SK-N-SH (cell line): ENCODE data around the gene ECI1. TPM values are rescaled to one million over a fixed set of nuclear protein-coding genes. Genes with fewer than 3 reads are reported as not detected.
"Not testable (repeated sequence)": the region's sequence is repeated elsewhere in the genome, so short reads cannot be mapped to it uniquely, and the experiment has no call there.

Source experiments
- CTCF ChIA-PET: fragments of 300-600, 350-600 bp; formaldehyde crosslinking; extraction: SDS; loops from one replicate; lab custom pipeline; 2021; lab: Yijun Ruan, JAX
- POLR2A ChIA-PET: fragments of 350-600 bp; sonication (Branson Sonifier 250); formaldehyde crosslinking; extraction: SDS; loops from one replicate; lab custom pipeline; 2020; ENCODE audit warnings: antibody characterized with exemption, inconsistent platforms; lab: Yijun Ruan, JAX
- DNase-seq: peaks from one replicate; pipeline ENCODE4 v3.0.0; 2012
- H2AFZ ChIP-seq: fragments of 200-600 bp; sonication (generic); 2 replicates; pipeline ENCODE4 v1.8.1; 2016; ENCODE audit warnings: antibody characterized with exemption, mild to moderate bottlenecking, low read depth
- H3F3A ChIP-seq: fragments of 200-600 bp; sonication (generic); replicated peaks from 2 replicates; pipeline ENCODE3; 2016; ENCODE audit warnings: antibody characterized with exemption, mild to moderate bottlenecking; ENCODE audit not compliant: insufficient read depth
- H3K27ac ChIP-seq, 2 experiments: fragments of 200-500 bp in 1 of 2; fragments of 200-600 bp in 1 of 2; sonication (Bioruptor generic) in 1 of 2; sonication (generic), shearing (Covaris generic) in 1 of 2; 2 replicates each; pipeline versions ENCODE4 v1.5.1 to v1.6.1; 2014 to 2016; ENCODE audit warnings: low read depth in 2 of 2, inconsistent platforms in 1 of 2, low read length in 1 of 2, mild to moderate bottlenecking in 1 of 2, mixed read lengths in 1 of 2
- H3K27me3 ChIP-seq: fragments of 200-600 bp; sonication (generic), shearing (Covaris generic); 2 replicates; pipeline ENCODE4 v1.6.1; 2016; ENCODE audit warnings: mixed run types; ENCODE audit not compliant: insufficient read depth
- H3K36me3 ChIP-seq, 2 experiments: fragments of 200-500 bp in 1 of 2; fragments of 200-600 bp in 1 of 2; sonication (Bioruptor generic) in 1 of 2; sonication (generic) in 1 of 2; replicated peaks in 1 of 2; 2 replicates each; pipeline versions ENCODE3 to v1.5.1; 2014 to 2016; ENCODE audit warnings: low read length in 1 of 2, mild to moderate bottlenecking in 1 of 2; ENCODE audit not compliant: insufficient read depth in 2 of 2, control insufficient read depth in 1 of 2
- H3K4me1 ChIP-seq, 2 experiments: fragments of 200-500 bp in 1 of 2; fragments of 200-600 bp in 1 of 2; sonication (Bioruptor generic) in 1 of 2; sonication (generic), shearing (Covaris generic) in 1 of 2; 2 replicates each; pipeline versions ENCODE4 v1.5.1 to v1.6.1; 2014 to 2016; ENCODE audit warnings: low read depth in 1 of 2, low read length in 1 of 2, mixed run types in 1 of 2; ENCODE audit not compliant: insufficient read depth in 2 of 2, control insufficient read depth in 1 of 2
- H3K4me2 ChIP-seq: fragments of 200-600 bp; sonication (generic), shearing (Covaris generic); 2 replicates; pipeline ENCODE4 v1.6.1; 2017; ENCODE audit warnings: mixed run types
- H3K4me3 ChIP-seq, 2 experiments: fragments of 200-500 bp in 1 of 2; fragments of 200-600 bp in 1 of 2; sonication (Bioruptor generic) in 1 of 2; sonication (generic), shearing (Covaris generic) in 1 of 2; 2 replicates each; pipeline versions ENCODE4 v1.5.1 to v1.8.1; 2014 to 2016; ENCODE audit warnings: low read depth in 2 of 2, inconsistent platforms in 1 of 2, low read length in 1 of 2, mild to moderate bottlenecking in 1 of 2, mixed read lengths in 1 of 2, moderate library complexity in 1 of 2
- H3K79me2 ChIP-seq: fragments of 200-600 bp; sonication (generic); 2 replicates; pipeline ENCODE4 v1.8.1; 2017; ENCODE audit warnings: mild to moderate bottlenecking; ENCODE audit not compliant: insufficient read depth
- H3K9ac ChIP-seq: fragments of 200-600 bp; sonication (generic); 2 replicates; pipeline ENCODE4 v1.6.1; 2017; ENCODE audit warnings: mixed run types
- H3K9me2 ChIP-seq: fragments of 200-600 bp; sonication (generic); 2 replicates; pipeline ENCODE4 v1.6.1; 2017; ENCODE audit warnings: mixed run types
- H3K9me3 ChIP-seq: fragments of 200-600 bp; sonication (generic); 2 replicates; pipeline ENCODE4 v1.6.1; 2017; ENCODE audit warnings: mixed run types, mild to moderate bottlenecking, moderate library complexity
- H4K20me1 ChIP-seq: fragments of 200-600 bp; sonication (generic); 2 replicates; pipeline ENCODE4 v1.6.1; 2017; ENCODE audit warnings: mild to moderate bottlenecking, mixed run types; ENCODE audit not compliant: insufficient read depth
- EP300 ChIP-seq, 2 experiments: IDR thresholded peaks; 2 replicates each; pipeline versions ENCODE4 v1.4.0 to v1.6.1; 2012; ENCODE audit warnings: borderline replicate concordance in 1 of 2, low read depth in 1 of 2, low read length in 1 of 2
- FOXJ3 ChIP-seq: sonication (generic); formaldehyde crosslinking; IDR thresholded peaks from 2 replicates; pipeline ENCODE4 v1.5.1; 2020; ENCODE audit warnings: mild to moderate bottlenecking, missing genetic modification reagents
- GATA2 ChIP-seq: sonication (generic); formaldehyde crosslinking; IDR thresholded peaks from 2 replicates; pipeline ENCODE4 v1.5.0; 2020; ENCODE audit warnings: mild to moderate bottlenecking, missing genetic modification reagents
- IRF3 ChIP-seq: fragments of 150-350 bp; IDR thresholded peaks from 2 replicates; pipeline ENCODE4 v1.6.1; 2016; ENCODE audit warnings: mild to moderate bottlenecking, low read depth, low read length
- MEF2A ChIP-seq: IDR thresholded peaks from 2 replicates; pipeline ENCODE4 v1.4.0; 2012; ENCODE audit warnings: low read depth, borderline replicate concordance
- RAD21 ChIP-seq: IDR thresholded peaks from 2 replicates; pipeline ENCODE4 v1.6.1; 2012; ENCODE audit warnings: mild to moderate bottlenecking, low read length
- SIN3A ChIP-seq: IDR thresholded peaks from 2 replicates; pipeline ENCODE4 v1.6.1; 2012; ENCODE audit warnings: low read depth, mild to moderate bottlenecking, low read length, moderate library complexity, borderline replicate concordance
- ZBTB33 ChIP-seq: IDR thresholded peaks from 2 replicates; pipeline ENCODE4 v1.4.0; 2012; ENCODE audit warnings: low read depth, borderline replicate concordance
- WGBS: methylation state at CpG from one replicate; pipeline ENCODE4 v1.1.6; 2017; ENCODE audit warnings: low lambda C conversion rate; 5-methylcytosine and 5-hydroxymethylcytosine counted together
- polyA plus RNA-seq, 3 experiments: library from polyadenylated mRNA; depleted of rRNA; stranded (reverse); fragments of >200 nt; gene quantifications; 2 replicates each; pipeline ENCODE4 v1.2.3, GENCODE V29; 2012

ECI1 gene
- polyA plus RNA-seq, 1 of the 3 experiments (the other 2 are of a cell fraction) = 61.8 TPM

- Histone ChIP-seq H4K20me1 (no peaks in the 10 kb centered on the region), H3K27me3 (no peaks in the 10 kb centered on the region), H3F3A (peaks cover 6% of the 10 kb centered on the region), H3K4me2 (peak overlapping the region; percentile 85), H3K27ac (peak overlapping the region; percentile 84 to 97), H3K9ac (peak overlapping the region; percentile 94), H3K9me2 (no peaks in the 10 kb centered on the region), H2AFZ (peak overlapping the region; percentile 98), H3K9me3 (no peaks in the 10 kb centered on the region), H3K4me1 (peaks cover 0 to 19% of the 10 kb centered on the region in 2 experiments; a peak in 2 of 4 replicates), H3K79me2 (peaks cover 16% of the 10 kb centered on the region; the same call in 1 of the 2 replicates), H3K36me3 (peaks cover 0 to 25% of the 10 kb centered on the region in 2 experiments), H3K4me3 (peak overlapping the region; percentile 75 to 76)
- DNase-seq = no peak
- ChIA-PET POLR2A (interaction anchor here (1.1 kb wide), 1 partner anchor 8 kb away, joined by 8 read pairs; the partner anchor contains the start of gene CASKIN1), CTCF (interaction anchor here (0.6 to 4.9 kb wide), 7 partner anchors 10 to 297 kb away, joined by 3 to 19 read pairs (median 3); partner anchors contain the start of gene ECI1)
- 93% methylated on average over 13 of the region's 13 CpGs for WGBS
- TF ChIP-seq GATA2 (CRISPR knock-in tag) (no peak), IRF3 (no peak), EP300 (IDR thresholded peaks at IDR 0.05; ENCODE audit: borderline replicate concordance in 1 of 2, low read depth in 1 of 2, low read length in 1 of 2) (no peak), SIN3A (no peak), MEF2A (no peak), RAD21 (no peak), FOXJ3 (CRISPR knock-in tag) (no peak), ZBTB33 (no peak)
These were observed 46.8 kb downstream of the ECI1 start for GRCh38 chr16:2204416-2205103.

- peaks cover 0 to 19% of the 10 kb centered on the region in 2 experiments; a peak in 2 of 4 replicates for H3K4me1 ChIP-seq
- not testable (repeated sequence) for DNase-seq, H4K20me1 ChIP-seq, H3K27ac ChIP-seq, H3K27me3 ChIP-seq, H3K9ac ChIP-seq, H3K9me2 ChIP-seq, H3K4me2 ChIP-seq, H3K9me3 ChIP-seq, H2AFZ ChIP-seq, H3K4me3 ChIP-seq, H3F3A ChIP-seq
- peaks cover 16% of the 10 kb centered on the region; the same call in 1 of the 2 replicates for H3K79me2 ChIP-seq
- POLR2A ChIA-PET = interaction anchor here (0.9 kb wide), 1 partner anchor 48 kb away, joined by 4 read pairs; the partner anchor contains the start of gene TRAF7
- WGBS = 92% methylated on average over 8 of the region's 8 CpGs
- peaks cover 0 to 11% of the 10 kb centered on the region in 2 experiments for H3K36me3 ChIP-seq
- CTCF ChIA-PET = interaction anchor here (4.9 kb wide), 1 partner anchor 8 kb away, joined by 19 read pairs; no protein-coding TSS in a partner anchor
These were observed 48.2 kb downstream of the ECI1 start for GRCh38 chr16:2203119-2203688.
